CD4-positive, alpha-beta T cell (primary cell): ENCODE measurements around the gene COX10. TPM values are rescaled to one million over a fixed set of nuclear protein-coding genes. Genes with fewer than 3 reads are reported as not detected.

Source experiments
- ATAC-seq: fragments of 200-7000 bp; cut with Tn5 transposase; one replicate; pipeline ENCODE4 v1.10.0; 2022; ENCODE audit warnings: mild to moderate bottlenecking; ENCODE audit not compliant: poor library complexity
- CTCF ChIA-PET: fragments of 350-600 bp; sonication (Branson Sonifier 250); formaldehyde crosslinking; loops from one replicate; lab custom pipeline; 2021; ENCODE audit warnings: antibody characterized with exemption, inconsistent platforms; lab: Charles Lee
- POLR2A ChIA-PET: fragments of 350-600 bp; sonication (Branson Sonifier 250); formaldehyde crosslinking; loops from one replicate; lab custom pipeline; 2021; ENCODE audit warnings: antibody characterized with exemption, inconsistent platforms; lab: Charles Lee
- DNase-seq, 14 experiments: peaks; one replicate each; pipeline ENCODE4 v3.0.0-alpha.2; 2013 to 2020; ENCODE audit warnings: mixed read lengths in 2 of 14
- H3K27ac ChIP-seq, 2 donors: one replicate each; pipeline versions ENCODE4 v1.5.1 to v1.7.0; 2013; ENCODE audit warnings: low read length in 2 of 2, low read depth in 1 of 2, mild to moderate bottlenecking in 1 of 2
- H3K27me3 ChIP-seq, 2 experiments: 1 replicate in 1 of 2; 2 replicates in 1 of 2; pipeline versions ENCODE4 v1.6.1 to v1.7.0; 2013; ENCODE audit warnings: low read length in 2 of 2, control low read depth in 1 of 2, mild to moderate bottlenecking in 1 of 2, moderate library complexity in 1 of 2; ENCODE audit not compliant: insufficient read depth in 2 of 2, control insufficient read depth in 1 of 2
- H3K36me3 ChIP-seq: one replicate; pipeline ENCODE4 v1.6.1; 2013; ENCODE audit warnings: low read length, control low read depth; ENCODE audit not compliant: insufficient read depth
- H3K4me1 ChIP-seq: one replicate; pipeline ENCODE4 v1.6.1; 2013; ENCODE audit warnings: low read length, control low read depth; ENCODE audit not compliant: insufficient read depth
- H3K4me3 ChIP-seq: one replicate; pipeline ENCODE4 v1.5.1; 2013; ENCODE audit warnings: mild to moderate bottlenecking, low read length, moderate library complexity
- H3K9me3 ChIP-seq, 2 experiments: 1 replicate in 1 of 2; 2 replicates in 1 of 2; pipeline versions ENCODE4 v1.6.1 to v1.7.0; 2013; ENCODE audit warnings: low read length in 2 of 2, mild to moderate bottlenecking in 2 of 2, control low read depth in 1 of 2, moderate library complexity in 1 of 2; ENCODE audit not compliant: control insufficient read depth in 1 of 2, insufficient read depth in 1 of 2
- H3K27ac Mint-ChIP-seq: one replicate; pipeline ENCODE4 v1.8.0; 2020; ENCODE audit warnings: mixed read lengths
- H3K27me3 Mint-ChIP-seq: one replicate; pipeline ENCODE4 v1.8.0; 2021; ENCODE audit warnings: mixed read lengths
- H3K36me3 Mint-ChIP-seq: one replicate; pipeline ENCODE4 v1.8.0; 2021; ENCODE audit warnings: low read depth, mixed read lengths
- H3K4me1 Mint-ChIP-seq: one replicate; pipeline ENCODE4 v1.8.0; 2021; ENCODE audit warnings: low read depth, mixed read lengths
- H3K4me3 Mint-ChIP-seq: one replicate; pipeline ENCODE4 v1.8.0; 2020; ENCODE audit warnings: mild to moderate bottlenecking, mixed read lengths
- H3K9me3 Mint-ChIP-seq: one replicate; pipeline ENCODE4 v1.8.0; 2020; ENCODE audit warnings: mixed read lengths
- CTCF ChIP-seq: fragments of 200-600 bp; IDR thresholded peaks from one replicate; pipeline ENCODE4 v1.8.0; 2022; ENCODE audit warnings: antibody characterized with exemption, mild to moderate bottlenecking
- intact Hi-C, 2 experiments: fragments of 100-400 bp; cut with DNase I in 1 of 2; cut with micrococcal nuclease in 1 of 2; formaldehyde crosslinking; loops; one replicate each; pipeline versions ENCODE4 v1.15.1 to v1.9.0; 2023 to 2025; cut with DNase I, micrococcal nuclease
- total RNA-seq, 174 experiments: library from RNA in 2 of 174; stranded (reverse) in 2 of 174; gene quantifications; one replicate each; pipeline ENCODE4 v1.2.3 and lab custom pipeline; 2021 to 2026

COX10 gene
- total RNA-seq, 2 experiments from 2014 or later: 9.1 to 9.9 TPM

- no peaks in the 10 kb centered on the region for H3K4me1 ChIP-seq
- no peak overlapping the region for H3K4me3 ChIP-seq
- Mint-ChIP-seq H3K27ac (no peak overlapping the region), H3K4me3 (no peak overlapping the region), H3K36me3 (no peaks in the 10 kb centered on the region), H3K27me3 (no peaks in the 10 kb centered on the region), H3K9me3 (no peaks in the 10 kb centered on the region), H3K4me1 (peaks cover 12% of the 10 kb centered on the region)
- intact Hi-C loops: no loop called here
- no peaks in the 10 kb centered on the region for H3K9me3 ChIP-seq
- H3K27me3 ChIP-seq: no peaks in the 10 kb centered on the region
- H3K36me3 ChIP-seq: no peaks in the 10 kb centered on the region
- CTCF ChIA-PET: no interaction called here
- POLR2A ChIA-PET: interaction anchor here (0.9 kb wide), 1 partner anchor 18 kb away, joined by 3 read pairs; no protein-coding TSS in a partner anchor
- DNase-seq: no peak
- H3K27ac ChIP-seq: no peak overlapping the region
- no peak for ATAC-seq
- no peak for TF ChIP-seq CTCF
Measured at GRCh38 chr17:14047591-14047990, 21.7 kb upstream of the COX10 start.

- DNase-seq (peak in 3 of 14 experiments; percentile 14 to 27 (median 20)), ATAC-seq (no peak)
- Histone ChIP-seq H3K9me3 (no peaks in the 10 kb centered on the region), H3K27me3 (no peaks in the 10 kb centered on the region), H3K27ac (no peak overlapping the region), H3K36me3 (no peaks in the 10 kb centered on the region), H3K4me3 (no peak overlapping the region), H3K4me1 (no peaks in the 10 kb centered on the region)
- H3K36me3 Mint-ChIP-seq: no peaks in the 10 kb centered on the region
- no peak overlapping the region for H3K4me3 Mint-ChIP-seq
- ChIA-PET POLR2A (no interaction called here), CTCF (no interaction called here)
- peaks cover 12% of the 10 kb centered on the region for H3K4me1 Mint-ChIP-seq
- no peak for TF ChIP-seq CTCF
- H3K9me3 Mint-ChIP-seq: no peaks in the 10 kb centered on the region
- H3K27me3 Mint-ChIP-seq: no peaks in the 10 kb centered on the region
- no peak overlapping the region for H3K27ac Mint-ChIP-seq
- intact Hi-C loops: no loop called here
Measured at GRCh38 chr17:14048169-14048568, 21.1 kb upstream of the COX10 start.

GRCh38 chr17:14050616-14051015, 18.7 kb upstream of the COX10 start:
- no peaks in the 10 kb centered on the region for H3K4me1 ChIP-seq
- no peaks in the 10 kb centered on the region for H3K27me3 ChIP-seq
- peaks cover 5% of the 10 kb centered on the region for H3K4me1 Mint-ChIP-seq
- H3K27ac ChIP-seq: no peak overlapping the region
- H3K4me3 ChIP-seq: no peak overlapping the region
- no peak overlapping the region for H3K4me3 Mint-ChIP-seq
- no peak for ATAC-seq
- H3K9me3 ChIP-seq: no peaks in the 10 kb centered on the region
- H3K36me3 Mint-ChIP-seq: peaks cover 5% of the 10 kb centered on the region
- ChIA-PET CTCF (no interaction called here), POLR2A (no interaction called here)
- DNase-seq: no peak
- TF ChIP-seq CTCF: no peak
- H3K27me3 Mint-ChIP-seq: no peaks in the 10 kb centered on the region
- no peaks in the 10 kb centered on the region for H3K9me3 Mint-ChIP-seq
- H3K27ac Mint-ChIP-seq: no peak overlapping the region
- intact Hi-C loops: no loop called here
- no peaks in the 10 kb centered on the region for H3K36me3 ChIP-seq
